HepG2 (cell line): ENCODE results near the gene TLR3. TPM values are rescaled to one million over a fixed set of nuclear protein-coding genes. Genes with fewer than 3 reads are reported as not detected.

Experiments used
- ATAC-seq: fragments of 200-7000 bp; cut with Tn5 transposase; 3 replicates; pipeline ENCODE4 v1.9.1; 2020; ENCODE audit warnings: mild to moderate bottlenecking, moderate library complexity
- BruUV-seq: library from RNA; stranded (reverse); fragments of 400-500 nt; replicated peaks from 2 replicates; lab custom pipeline; 2021; lab: Mats Ljungman, UMichigan
- CTCF ChIA-PET: fragments of 300-600 bp; formaldehyde crosslinking; extraction: SDS; loops from one replicate; lab custom pipeline; 2021; ENCODE audit warnings: low total read pairs, inconsistent platforms, low intra/inter-chr PET ratio; lab: Yijun Ruan, JAX
- POLR2A ChIA-PET: fragments of 350-600 bp; sonication (Branson Sonifier 250); formaldehyde crosslinking; loops from one replicate; lab custom pipeline; 2020; ENCODE audit warnings: antibody characterized with exemption, inconsistent platforms; lab: Yijun Ruan, JAX
- DNase-seq: peaks from one replicate; pipeline ENCODE4 v3.0.0-alpha.2; 2015; ENCODE audit warnings: low spot score
- FAIRE-seq: peaks from 3 replicates; lab custom pipeline; 2011; peaks lifted over from hg19 to GRCh38; lab: Jason Lieb, UNC
- H2AFZ ChIP-seq: one replicate; pipeline ENCODE4 v1.6.1; 2011; ENCODE audit warnings: low read length, inconsistent platforms
- H3K27ac ChIP-seq: fragments of 300-600 bp; 3 replicates; pipeline ENCODE4 v1.8.0; 2011; ENCODE audit warnings: mixed run types, mild to moderate bottlenecking, mixed read lengths, low read length, inconsistent platforms; ENCODE audit not compliant: insufficient read depth; ENCODE audit errors: extremely low read length
- H3K27me3 ChIP-seq, 2 experiments: fragments of 200-600 bp in 1 of 2; 2 replicates in 1 of 2; 3 replicates in 1 of 2; pipeline versions ENCODE4 v1.6.0 to v1.8.0; 2011; ENCODE audit warnings: low read length in 2 of 2, mild to moderate bottlenecking in 2 of 2, moderate library complexity in 2 of 2, inconsistent platforms in 1 of 2; ENCODE audit not compliant: insufficient read depth in 2 of 2, control insufficient read depth in 1 of 2
- H3K36me3 ChIP-seq, 2 experiments: fragments of 200-600 bp in 1 of 2; replicated peaks in 1 of 2; 2 replicates in 1 of 2; 3 replicates in 1 of 2; pipeline versions ENCODE4 v1.5.1 to v1.8.0; 2011; ENCODE audit warnings: low read length in 2 of 2, inconsistent platforms in 1 of 2; ENCODE audit not compliant: insufficient read depth in 2 of 2, control insufficient read depth in 1 of 2
- H3K4me1 ChIP-seq: 2 replicates; pipeline ENCODE4 v1.5.1; 2012; ENCODE audit warnings: low read length, inconsistent platforms; ENCODE audit not compliant: insufficient read depth
- H3K4me2 ChIP-seq: 2 replicates; pipeline ENCODE4 v1.6.0; 2011; ENCODE audit warnings: low read depth, low read length, inconsistent platforms
- H3K4me3 ChIP-seq, 3 experiments: fragments of 200-600 bp in 1 of 3; sonication (generic), shearing (Covaris generic) in 1 of 3; replicated peaks in 1 of 3; 2 replicates each; pipeline ENCODE4 v1.5.1; 2011 to 2016; ENCODE audit warnings: low read length in 3 of 3, inconsistent platforms in 2 of 3, low read depth in 2 of 3, mild to moderate bottlenecking in 2 of 3, control low read depth in 1 of 3, mixed read lengths in 1 of 3; ENCODE audit not compliant: insufficient read depth in 1 of 3
- H3K79me2 ChIP-seq: one replicate; pipeline ENCODE4 v1.6.1; 2011; ENCODE audit warnings: low read length, inconsistent platforms; ENCODE audit not compliant: insufficient read depth
- H3K9ac ChIP-seq: 2 replicates; pipeline ENCODE4 v1.6.0; 2011; ENCODE audit warnings: mild to moderate bottlenecking, low read depth, low read length, inconsistent platforms; ENCODE audit not compliant: insufficient read depth
- H3K9me3 ChIP-seq: 2 replicates; pipeline ENCODE4 v1.5.1; 2012; ENCODE audit warnings: mild to moderate bottlenecking, low read length
- H4K20me1 ChIP-seq: 2 replicates; pipeline ENCODE4 v1.6.0; 2011; ENCODE audit warnings: inconsistent platforms, mild to moderate bottlenecking, low read length, moderate library complexity; ENCODE audit not compliant: insufficient read depth
- ARID2 ChIP-seq: sonication (generic); formaldehyde crosslinking; IDR thresholded peaks from 2 replicates; pipeline ENCODE4 v1.8.1; 2022; ENCODE audit warnings: mild to moderate bottlenecking, missing genetic modification reagents, borderline replicate concordance
- DPF2 ChIP-seq: sonication (generic); formaldehyde crosslinking; IDR thresholded peaks from 2 replicates; pipeline ENCODE4 v1.4.0; 2020; ENCODE audit warnings: mild to moderate bottlenecking, low read depth, missing genetic modification reagents, borderline replicate concordance
- ESRRA ChIP-seq: sonication (generic); formaldehyde crosslinking; IDR thresholded peaks from 2 replicates; pipeline ENCODE4 v1.5.1; 2020; ENCODE audit warnings: mild to moderate bottlenecking, low read depth, missing genetic modification reagents
- KDM2A ChIP-seq: sonication (generic); formaldehyde crosslinking; IDR thresholded peaks from 2 replicates; pipeline ENCODE4 v1.4.0; 2020; ENCODE audit warnings: low read depth, missing genetic modification reagents, borderline replicate concordance
- NFIC ChIP-seq: IDR thresholded peaks from 2 replicates; pipeline ENCODE4 v1.6.1; 2012; ENCODE audit warnings: mild to moderate bottlenecking, low read length, inconsistent platforms
- ONECUT2 ChIP-seq: sonication (generic); formaldehyde crosslinking; IDR thresholded peaks from 2 replicates; pipeline ENCODE4 v1.4.0; 2020; ENCODE audit warnings: missing genetic modification reagents
- RARG ChIP-seq: sonication (generic); formaldehyde crosslinking; IDR thresholded peaks from 2 replicates; pipeline ENCODE4 v1.4.0; 2020; ENCODE audit warnings: low read depth, mild to moderate bottlenecking, missing genetic modification reagents
- SIN3A ChIP-seq: IDR thresholded peaks from 2 replicates; pipeline ENCODE4 v1.6.1; 2011; ENCODE audit warnings: low read depth, mild to moderate bottlenecking, control low read depth, low read length, borderline replicate concordance
- ZFAT ChIP-seq: sonication (generic); formaldehyde crosslinking; conservative IDR thresholded peaks from 2 replicates; pipeline ENCODE4 v1.8.1; 2023; ENCODE audit warnings: missing genetic modification reagents, inconsistent platforms
- ZNF235 ChIP-seq: sonication (generic); formaldehyde crosslinking; IDR thresholded peaks from 2 replicates; pipeline ENCODE4 v1.8.1; 2023; ENCODE audit warnings: mild to moderate bottlenecking, missing genetic modification reagents, borderline replicate concordance
- ZNF326 ChIP-seq: sonication (generic); formaldehyde crosslinking; IDR thresholded peaks from 2 replicates; pipeline ENCODE4 v1.4.0; 2020; ENCODE audit warnings: missing genetic modification reagents, borderline replicate concordance
- ZNF496 ChIP-seq: sonication (generic); formaldehyde crosslinking; IDR thresholded peaks from 2 replicates; pipeline ENCODE4 v1.8.1; 2023; ENCODE audit warnings: mild to moderate bottlenecking, moderate library complexity, missing genetic modification reagents; ENCODE audit not compliant: insufficient replicate concordance
- ZNF543 ChIP-seq: sonication (generic); formaldehyde crosslinking; IDR thresholded peaks from 2 replicates; pipeline ENCODE4 v1.4.0; 2020; ENCODE audit warnings: mild to moderate bottlenecking, missing genetic modification reagents
- ZNF674 ChIP-seq: sonication (generic); formaldehyde crosslinking; IDR thresholded peaks from 2 replicates; pipeline ENCODE4 v1.5.0; 2020; ENCODE audit warnings: low read depth, mild to moderate bottlenecking, missing genetic modification reagents
- ZNF775 ChIP-seq: sonication (generic); formaldehyde crosslinking; IDR thresholded peaks from 2 replicates; pipeline ENCODE4 v1.4.0; 2020; ENCODE audit warnings: missing genetic modification reagents, mild to moderate bottlenecking, moderate library complexity, borderline replicate concordance
- WGBS: methylation state at CpG from one replicate; pipeline ENCODE4 v1.1.6; 2017; ENCODE audit warnings: low lambda C conversion rate; 5-methylcytosine and 5-hydroxymethylcytosine counted together
- in situ Hi-C: cut with HindIII; loops from 2 replicates; pipeline ENCODE4 v1.10.0; 2017; ENCODE audit warnings: low pct_unique_long_range_greater_than_20kb; ENCODE audit not compliant: extremely low pct_ligation_motif_present
- intact Hi-C: fragments of 100-400 bp; cut with micrococcal nuclease; formaldehyde crosslinking; loops from one replicate; pipeline ENCODE4 v1.10.0; 2022; ENCODE audit not compliant: unreplicated experiment
- polyA plus RNA-seq, 8 experiments: library from polyadenylated mRNA; depleted of rRNA in 3 of 8; stranded (reverse) in 7 of 8; unstranded in 1 of 8; fragments of >200 nt; fragmentation: Illumina TruSeq in 4 of 8; extraction: Trizol in 4 of 8; gene quantifications; 2 replicates each; pipeline versions ENCODE4 v1.2.1 to v1.2.3, GENCODE V29; 2011 to 2016; ENCODE audit warnings: low read depth in 4 of 8, missing spikeins in 1 of 8, mixed read lengths in 1 of 8; ENCODE audit not compliant: insufficient read depth in 1 of 8
- total RNA-seq, 5 experiments: library from RNA; depleted of rRNA; stranded (reverse); fragments of >200 nt; fragmentation: Illumina TruSeq; extraction: Trizol; gene quantifications; 2 replicates each; pipeline ENCODE4 v1.2.3, GENCODE V29; 2016; ENCODE audit warnings: low read depth in 1 of 5
- TF ChIP-seq, protein P1 (sequence below): sonication (generic); formaldehyde crosslinking; conservative IDR thresholded peaks from 2 replicates; pipeline ENCODE4 v1.8.0; 2022; ENCODE audit warnings: missing genetic modification reagents

Gene TLR3
- total and polyA plus RNA-seq, 2 of the 13 experiments (the other 11 are each of a cell fraction or from before 2014, with no cell fraction given) = 0.11 to 0.38 TPM

- H3K4me2 ChIP-seq = no peak overlapping the region
- intact Hi-C loops = loop anchor here (10.0 kb wide), 1 partner anchor 1285 kb away; no protein-coding TSS in a partner anchor
- CTCF ChIA-PET = no interaction called here
These were observed 39.2 kb upstream of the TLR3 start for GRCh38 chr4:186029571-186030398.

More at GRCh38 chr4:186029571-186030398, 39.2 kb upstream of the TLR3 start:
- H3K79me2 ChIP-seq = no peaks in the 10 kb centered on the region
- BruUV-seq = no TSS peak
- H3K4me3 ChIP-seq = no peak overlapping the region
- 26% methylated on average over 10 of the region's 11 CpGs for WGBS
- POLR2A ChIA-PET = no interaction called here
- DNase-seq = no peak
- H3K4me1 ChIP-seq = no peaks in the 10 kb centered on the region
- peaks cover 0 to 37% of the 10 kb centered on the region in 2 experiments; a peak in 3 of 5 replicates for H3K27me3 ChIP-seq
- TF ChIP-seq ZNF775 (CRISPR knock-in tag) (no peak), SIN3A (no peak), ZNF674 (CRISPR knock-in tag) (no peak), ZNF235 (no peak), ESRRA (CRISPR knock-in tag) (no peak), ZNF326 (CRISPR knock-in tag) (no peak), ONECUT2 (CRISPR knock-in tag) (no peak), KDM2A (CRISPR knock-in tag) (no peak), ZNF496 (no peak), NFIC (no peak), RARG (CRISPR knock-in tag) (no peak), ZFAT (CRISPR knock-in tag) (no peak), ARID2 (CRISPR knock-in tag) (no peak), DPF2 (CRISPR knock-in tag) (no peak), ZNF543 (CRISPR knock-in tag) (no peak)
- TF ChIP-seq, protein P1, sequence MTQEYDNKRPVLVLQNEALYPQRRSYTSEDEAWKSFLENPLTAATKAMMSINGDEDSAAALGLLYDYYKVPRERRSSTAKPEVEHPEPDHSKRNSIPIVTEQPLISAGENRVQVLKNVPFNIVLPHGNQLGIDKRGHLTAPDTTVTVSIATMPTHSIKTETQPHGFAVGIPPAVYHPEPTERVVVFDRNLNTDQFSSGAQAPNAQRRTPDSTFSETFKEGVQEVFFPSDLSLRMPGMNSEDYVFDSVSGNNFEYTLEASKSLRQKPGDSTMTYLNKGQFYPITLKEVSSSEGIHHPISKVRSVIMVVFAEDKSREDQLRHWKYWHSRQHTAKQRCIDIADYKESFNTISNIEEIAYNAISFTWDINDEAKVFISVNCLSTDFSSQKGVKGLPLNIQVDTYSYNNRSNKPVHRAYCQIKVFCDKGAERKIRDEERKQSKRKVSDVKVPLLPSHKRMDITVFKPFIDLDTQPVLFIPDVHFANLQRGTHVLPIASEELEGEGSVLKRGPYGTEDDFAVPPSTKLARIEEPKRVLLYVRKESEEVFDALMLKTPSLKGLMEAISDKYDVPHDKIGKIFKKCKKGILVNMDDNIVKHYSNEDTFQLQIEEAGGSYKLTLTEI = no peak
- TF ChIP-seq, all 625 proteins: peak for 0
- in situ Hi-C loops = loop anchor here (25.0 kb wide), 2 partner anchors 567 to 992 kb away; partner anchors contain the start of gene CCDC110
- ATAC-seq (no peak), FAIRE-seq (no peak)
- Histone ChIP-seq H3K36me3 (no peaks in the 10 kb centered on the region), H3K9me3 (peaks cover 16% of the 10 kb centered on the region), H4K20me1 (no peaks in the 10 kb centered on the region), H3K27ac (no peak overlapping the region), H2AFZ (no peak overlapping the region), H3K9ac (no peak overlapping the region)
